ENCODE results near the gene ADAD2.

The ADAD2 gene

GRCh38 chr16:84209989-84210388, 19.0 kb downstream of the ADAD2 start:
- TF ChIP-seq EZH2 (IDR thresholded peaks at IDR 0.05; ENCODE audit: borderline replicate concordance, low read depth, low read length, severe bottlenecking), result no peak
- peak; percentile 24 for TF ChIP-seq CTCF (IDR thresholded peaks at IDR 0.05; ENCODE audit: borderline replicate concordance, extremely low read depth, low read length, poor library complexity, severe bottlenecking)
- peaks cover 2% of the 10 kb centered on the region; the same call in 1 of the 2 replicates for H4K20me1 ChIP-seq (ENCODE audit: insufficient read depth, low read length)
- H3K4me2 ChIP-seq (ENCODE audit: insufficient read depth, low read length), result no peak overlapping the region
- no peak overlapping the region for H3K9ac ChIP-seq (ENCODE audit: low read depth, low read length)
- H3K79me2 ChIP-seq (ENCODE audit: insufficient read depth, low read length), result no peaks in the 10 kb centered on the region
- no peaks in the 10 kb centered on the region for H3K9me3 ChIP-seq (ENCODE audit: insufficient read depth, low read length, severe bottlenecking)
- H3K4me1 ChIP-seq (ENCODE audit: insufficient read depth, low read length), result no peaks in the 10 kb centered on the region
- ATAC-seq (ENCODE audit: insufficient read depth, low read depth) (no peak), DNase-seq (no peak)
- no peaks in the 10 kb centered on the region for H3K27me3 ChIP-seq (ENCODE audit: insufficient read depth, low read length, poor library complexity)
- H2AFZ ChIP-seq (ENCODE audit: low read depth, low read length), result no peak overlapping the region
- H3K27ac ChIP-seq (ENCODE audit: low read length), result no peak overlapping the region
- no peaks in the 10 kb centered on the region for H3K36me3 ChIP-seq (ENCODE audit: insufficient read depth, low read length)
- no peak overlapping the region for H3K4me3 ChIP-seq (ENCODE audit: low read depth in 1 of 2, low read length in 2 of 2)

- DNase-seq, result no peak
- Histone ChIP-seq H3K4me3 (ENCODE audit: low read depth in 1 of 2, low read length in 2 of 2) (no peak overlapping the region), H3K79me2 (ENCODE audit: insufficient read depth, low read length) (no peaks in the 10 kb centered on the region), H3K4me1 (ENCODE audit: insufficient read depth, low read length) (no peaks in the 10 kb centered on the region), H3K36me3 (ENCODE audit: insufficient read depth, low read length) (no peaks in the 10 kb centered on the region), H3K27ac (ENCODE audit: low read length) (no peak overlapping the region), H3K9ac (ENCODE audit: low read depth, low read length) (no peak overlapping the region), H3K4me2 (ENCODE audit: insufficient read depth, low read length) (no peak overlapping the region), H3K9me3 (ENCODE audit: insufficient read depth, low read length, severe bottlenecking) (no peaks in the 10 kb centered on the region), H4K20me1 (ENCODE audit: insufficient read depth, low read length) (peaks cover 2% of the 10 kb centered on the region; the same call in 1 of the 2 replicates), H2AFZ (ENCODE audit: low read depth, low read length) (no peak overlapping the region), H3K27me3 (ENCODE audit: insufficient read depth, low read length, poor library complexity) (no peaks in the 10 kb centered on the region)
- no peak for TF ChIP-seq EZH2 (IDR thresholded peaks at IDR 0.05; ENCODE audit: borderline replicate concordance, low read depth, low read length, severe bottlenecking)
- no peak for ATAC-seq (ENCODE audit: insufficient read depth, low read depth)
Observed at GRCh38 chr16:84212154-84212553, 21.2 kb downstream of the ADAD2 start.

- Histone ChIP-seq H3K79me2 (ENCODE audit: insufficient read depth, low read length) (no peaks in the 10 kb centered on the region), H3K27ac (ENCODE audit: low read length) (no peak overlapping the region), H3K4me3 (ENCODE audit: low read depth in 1 of 2, low read length in 2 of 2) (no peak overlapping the region), H3K4me1 (ENCODE audit: insufficient read depth, low read length) (no peaks in the 10 kb centered on the region), H3K27me3 (ENCODE audit: insufficient read depth, low read length, poor library complexity) (no peaks in the 10 kb centered on the region), H3K4me2 (ENCODE audit: insufficient read depth, low read length) (no peak overlapping the region), H3K36me3 (ENCODE audit: insufficient read depth, low read length) (no peaks in the 10 kb centered on the region), H3K9me3 (ENCODE audit: insufficient read depth, low read length, severe bottlenecking) (no peaks in the 10 kb centered on the region), H4K20me1 (ENCODE audit: insufficient read depth, low read length) (peaks cover 2% of the 10 kb centered on the region; the same call in 1 of the 2 replicates), H2AFZ (ENCODE audit: low read depth, low read length) (no peak overlapping the region), H3K9ac (ENCODE audit: low read depth, low read length) (no peak overlapping the region)
- DNase-seq (no peak), ATAC-seq (ENCODE audit: insufficient read depth, low read depth) (no peak)
- TF ChIP-seq CTCF (IDR thresholded peaks at IDR 0.05; ENCODE audit: borderline replicate concordance, extremely low read depth, low read length, poor library complexity, severe bottlenecking), result no peak
- no peak for TF ChIP-seq EZH2 (IDR thresholded peaks at IDR 0.05; ENCODE audit: borderline replicate concordance, low read depth, low read length, severe bottlenecking)
Observed at GRCh38 chr16:84212631-84213030, 21.7 kb downstream of the ADAD2 start.

- no peaks in the 10 kb centered on the region for H3K79me2 ChIP-seq (ENCODE audit: insufficient read depth, low read length)
- no peaks in the 10 kb centered on the region for H3K4me1 ChIP-seq (ENCODE audit: insufficient read depth, low read length)
- H3K4me2 ChIP-seq (ENCODE audit: insufficient read depth, low read length), result no peak overlapping the region
- no peak for ATAC-seq (ENCODE audit: insufficient read depth, low read depth)
- no peaks in the 10 kb centered on the region for H4K20me1 ChIP-seq (ENCODE audit: insufficient read depth, low read length)
- H2AFZ ChIP-seq (ENCODE audit: low read depth, low read length), result no peak overlapping the region
- H3K27ac ChIP-seq (ENCODE audit: low read length), result no peak overlapping the region
- TF ChIP-seq EZH2 (IDR thresholded peaks at IDR 0.05; ENCODE audit: borderline replicate concordance, low read depth, low read length, severe bottlenecking), result no peak
- TF ChIP-seq CTCF (IDR thresholded peaks at IDR 0.05; ENCODE audit: borderline replicate concordance, extremely low read depth, low read length, poor library complexity, severe bottlenecking), result no peak
- H3K27me3 ChIP-seq (ENCODE audit: insufficient read depth, low read length, poor library complexity), result no peaks in the 10 kb centered on the region
- no peak overlapping the region for H3K9ac ChIP-seq (ENCODE audit: low read depth, low read length)
- no peaks in the 10 kb centered on the region for H3K36me3 ChIP-seq (ENCODE audit: insufficient read depth, low read length)
- H3K4me3 ChIP-seq (ENCODE audit: low read depth in 1 of 2, low read length in 2 of 2), result no peak overlapping the region
- H3K9me3 ChIP-seq (ENCODE audit: insufficient read depth, low read length, severe bottlenecking), result no peaks in the 10 kb centered on the region
- no peak for DNase-seq
Observed at GRCh38 chr16:84214451-84215066, 23.6 kb downstream of the ADAD2 start.

Data from DND-41 (cell line).